ENCODE results near the gene IL12RB2. TPM values are rescaled to one million over a fixed set of nuclear protein-coding genes. Genes with fewer than 3 reads are reported as not detected.

The IL12RB2 gene
- total and polyA plus RNA-seq, 2 experiments from 2014 or later: 0.79 to 1.7 TPM

DNA sequence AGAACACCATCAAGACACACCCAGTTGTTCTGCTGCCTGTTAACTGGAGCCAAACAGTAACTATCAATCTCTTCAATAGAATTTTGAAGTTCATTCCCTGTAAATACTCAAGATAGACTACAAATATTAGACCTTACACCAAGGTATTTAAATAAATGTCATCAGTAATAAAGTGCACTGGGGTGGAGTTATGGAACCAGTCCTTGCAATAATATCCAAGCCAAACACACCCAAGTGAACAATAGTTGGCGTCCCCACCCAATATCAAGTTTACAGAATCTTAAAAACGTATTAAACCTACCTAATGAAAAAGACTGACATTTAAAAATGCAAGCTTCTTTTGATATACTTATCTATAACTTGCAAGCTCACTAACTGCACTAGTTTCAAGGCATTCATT lies 119.8 kb downstream of the IL12RB2 start (continued):
- TF ChIP-seq EZH2 (IDR thresholded peaks at IDR 0.05; ENCODE audit: low read depth, unreplicated experiment): no peak
- TF ChIP-seq ZNF114 (CRISPR knock-in tag; IDR thresholded peaks at IDR 0.05): no peak

DNA sequence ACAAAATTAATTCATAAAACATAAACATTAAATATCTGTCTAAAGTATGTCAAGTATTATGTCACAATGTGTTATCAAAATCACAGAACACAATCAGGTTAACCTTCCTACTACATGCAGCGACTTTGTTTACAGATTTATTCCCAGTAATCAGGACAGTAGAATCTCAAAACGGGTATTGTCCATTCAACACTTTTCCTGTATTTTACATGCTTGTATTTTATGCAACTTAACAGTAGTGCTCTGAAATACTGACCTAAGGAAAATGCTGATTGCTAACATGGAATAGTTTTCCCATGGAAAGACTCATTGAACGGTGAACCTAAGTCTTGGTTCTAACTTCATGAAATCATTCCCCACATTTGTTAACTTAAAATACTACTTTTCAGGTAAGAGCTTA lies 120.3 kb downstream of the IL12RB2 start:
- DNase-seq (ENCODE audit: low spot score): no peak
- Histone ChIP-seq H4K20me1 (replicated peaks; ENCODE audit: insufficient read depth) (peaks cover 64% of the 10 kb centered on the region), H3K27ac (ENCODE audit: low read depth) (no peak overlapping the region), H3F3A (replicated peaks; ENCODE audit: low read depth) (no peaks in the 10 kb centered on the region), H3K4me2 (peak overlapping the region; percentile 89), H3K9me2 (ENCODE audit: insufficient read depth) (no peaks in the 10 kb centered on the region), H2AFZ (no peak overlapping the region), H3K79me2 (replicated peaks; ENCODE audit: insufficient read depth) (peaks cover 72% of the 10 kb centered on the region), H3K36me3 (ENCODE audit: insufficient read depth) (peaks cover 38% of the 10 kb centered on the region), H3K4me1 (ENCODE audit: insufficient read depth) (peaks cover 27% of the 10 kb centered on the region), H3K27me3 (ENCODE audit: insufficient read depth) (no peaks in the 10 kb centered on the region), H3K4me3 (peak overlapping the region; percentile 66)
- no peak for ATAC-seq
- peaks cover 23% of the 10 kb centered on the region for H3K27me3 Mint-ChIP-seq (ENCODE audit: insufficient read depth, low read depth, poor library complexity)
- no peaks in the 10 kb centered on the region; the same call in 2 of the 3 replicates for H3K9me3 Mint-ChIP-seq
- peak overlapping the region; percentile 87 for H3K4me3 Mint-ChIP-seq
- TF ChIP-seq, protein P1, sequence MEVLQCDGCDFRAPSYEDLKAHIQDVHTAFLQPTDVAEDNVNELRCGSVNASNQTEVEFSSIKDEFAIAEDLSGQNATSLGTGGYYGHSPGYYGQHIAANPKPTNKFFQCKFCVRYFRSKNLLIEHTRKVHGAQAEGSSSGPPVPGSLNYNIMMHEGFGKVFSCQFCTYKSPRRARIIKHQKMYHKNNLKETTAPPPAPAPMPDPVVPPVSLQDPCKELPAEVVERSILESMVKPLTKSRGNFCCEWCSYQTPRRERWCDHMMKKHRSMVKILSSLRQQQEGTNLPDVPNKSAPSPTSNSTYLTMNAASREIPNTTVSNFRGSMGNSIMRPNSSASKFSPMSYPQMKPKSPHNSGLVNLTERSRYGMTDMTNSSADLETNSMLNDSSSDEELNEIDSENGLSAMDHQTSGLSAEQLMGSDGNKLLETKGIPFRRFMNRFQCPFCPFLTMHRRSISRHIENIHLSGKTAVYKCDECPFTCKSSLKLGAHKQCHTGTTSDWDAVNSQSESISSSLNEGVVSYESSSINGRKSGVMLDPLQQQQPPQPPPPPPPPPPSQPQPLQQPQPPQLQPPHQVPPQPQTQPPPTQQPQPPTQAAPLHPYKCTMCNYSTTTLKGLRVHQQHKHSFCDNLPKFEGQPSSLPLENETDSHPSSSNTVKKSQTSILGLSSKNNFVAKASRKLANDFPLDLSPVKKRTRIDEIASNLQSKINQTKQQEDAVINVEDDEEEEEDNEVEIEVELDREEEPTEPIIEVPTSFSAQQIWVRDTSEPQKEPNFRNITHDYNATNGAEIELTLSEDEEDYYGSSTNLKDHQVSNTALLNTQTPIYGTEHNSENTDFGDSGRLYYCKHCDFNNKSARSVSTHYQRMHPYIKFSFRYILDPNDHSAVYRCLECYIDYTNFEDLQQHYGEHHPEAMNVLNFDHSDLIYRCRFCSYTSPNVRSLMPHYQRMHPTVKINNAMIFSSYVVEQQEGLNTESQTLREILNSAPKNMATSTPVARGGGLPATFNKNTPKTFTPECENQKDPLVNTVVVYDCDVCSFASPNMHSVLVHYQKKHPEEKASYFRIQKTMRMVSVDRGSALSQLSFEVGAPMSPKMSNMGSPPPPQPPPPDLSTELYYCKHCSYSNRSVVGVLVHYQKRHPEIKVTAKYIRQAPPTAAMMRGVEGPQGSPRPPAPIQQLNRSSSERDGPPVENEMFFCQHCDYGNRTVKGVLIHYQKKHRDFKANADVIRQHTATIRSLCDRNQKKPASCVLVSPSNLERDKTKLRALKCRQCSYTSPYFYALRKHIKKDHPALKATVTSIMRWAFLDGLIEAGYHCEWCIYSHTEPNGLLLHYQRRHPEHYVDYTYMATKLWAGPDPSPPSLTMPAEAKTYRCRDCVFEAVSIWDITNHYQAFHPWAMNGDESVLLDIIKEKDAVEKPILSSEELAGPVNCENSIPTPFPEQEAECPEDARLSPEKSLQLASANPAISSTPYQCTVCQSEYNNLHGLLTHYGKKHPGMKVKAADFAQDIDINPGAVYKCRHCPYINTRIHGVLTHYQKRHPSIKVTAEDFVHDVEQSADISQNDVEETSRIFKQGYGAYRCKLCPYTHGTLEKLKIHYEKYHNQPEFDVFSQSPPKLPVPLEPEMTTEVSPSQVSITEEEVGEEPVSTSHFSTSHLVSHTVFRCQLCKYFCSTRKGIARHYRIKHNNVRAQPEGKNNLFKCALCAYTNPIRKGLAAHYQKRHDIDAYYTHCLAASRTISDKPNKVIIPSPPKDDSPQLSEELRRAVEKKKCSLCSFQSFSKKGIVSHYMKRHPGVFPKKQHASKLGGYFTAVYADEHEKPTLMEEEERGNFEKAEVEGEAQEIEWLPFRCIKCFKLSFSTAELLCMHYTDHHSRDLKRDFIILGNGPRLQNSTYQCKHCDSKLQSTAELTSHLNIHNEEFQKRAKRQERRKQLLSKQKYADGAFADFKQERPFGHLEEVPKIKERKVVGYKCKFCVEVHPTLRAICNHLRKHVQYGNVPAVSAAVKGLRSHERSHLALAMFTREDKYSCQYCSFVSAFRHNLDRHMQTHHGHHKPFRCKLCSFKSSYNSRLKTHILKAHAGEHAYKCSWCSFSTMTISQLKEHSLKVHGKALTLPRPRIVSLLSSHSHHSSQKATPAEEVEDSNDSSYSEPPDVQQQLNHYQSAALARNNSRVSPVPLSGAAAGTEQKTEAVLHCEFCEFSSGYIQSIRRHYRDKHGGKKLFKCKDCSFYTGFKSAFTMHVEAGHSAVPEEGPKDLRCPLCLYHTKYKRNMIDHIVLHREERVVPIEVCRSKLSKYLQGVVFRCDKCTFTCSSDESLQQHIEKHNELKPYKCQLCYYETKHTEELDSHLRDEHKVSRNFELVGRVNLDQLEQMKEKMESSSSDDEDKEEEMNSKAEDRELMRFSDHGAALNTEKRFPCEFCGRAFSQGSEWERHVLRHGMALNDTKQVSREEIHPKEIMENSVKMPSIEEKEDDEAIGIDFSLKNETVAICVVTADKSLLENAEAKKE (CRISPR knock-in tag; IDR thresholded peaks at IDR 0.05): no peak
- TF ChIP-seq JUNB (IDR thresholded peaks at IDR 0.05; ENCODE audit: unreplicated experiment): no peak
- no peak for TF ChIP-seq POLR2AphosphoS5 (IDR thresholded peaks at IDR 0.05; ENCODE audit: low read depth)
- no peak for TF ChIP-seq ZNF114 (CRISPR knock-in tag; IDR thresholded peaks at IDR 0.05)
- TF ChIP-seq REST (IDR thresholded peaks at IDR 0.05; ENCODE audit: unreplicated experiment): no peak
- TF ChIP-seq CREB1 (CRISPR knock-in tag; IDR thresholded peaks at IDR 0.05; ENCODE audit: low read depth): no peak
- no peak for TF ChIP-seq NANOG (IDR thresholded peaks at IDR 0.05; ENCODE audit: borderline replicate concordance)
- no peak for TF ChIP-seq STAT1 (IDR thresholded peaks at IDR 0.05; ENCODE audit: unreplicated experiment)
- no peak for TF ChIP-seq CTCF (conservative IDR thresholded peaks at IDR 0.05; ENCODE audit: low read depth in 2 of 2)
- no peak for TF ChIP-seq ETS1 (IDR thresholded peaks at IDR 0.05)
- no peak for TF ChIP-seq EZH2phosphoT487 (IDR thresholded peaks at IDR 0.05; ENCODE audit: unreplicated experiment)
- TF ChIP-seq ZNF331 (CRISPR knock-in tag; IDR thresholded peaks at IDR 0.05; ENCODE audit: low read depth): no peak
- TF ChIP-seq EZH2 (IDR thresholded peaks at IDR 0.05; ENCODE audit: low read depth, unreplicated experiment): no peak
- no peak overlapping the region for H3K27ac Mint-ChIP-seq
- peaks cover 42% of the 10 kb centered on the region for H3K4me1 Mint-ChIP-seq
- peaks cover 71% of the 10 kb centered on the region for H3K36me3 Mint-ChIP-seq (ENCODE audit: low read depth)
